HG02798 (cell line): ENCODE data around the gene ENPP3.

Experiments used
- ATAC-seq: cut with Tn5 transposase; IDR thresholded peaks from one replicate; pipeline ENCODE4 v1.9.1; 2021; ENCODE audit warnings: mild to moderate bottlenecking; ENCODE audit not compliant: unreplicated experiment, poor library complexity

The ENPP3 gene

GRCh38 chr6:131641554-131641953 is 4.5 kb downstream of the ENPP3 start:
- ATAC-seq = no peak

GRCh38 chr6:131642565-131642964 is 5.5 kb downstream of the ENPP3 start:
- no peak for ATAC-seq

- ATAC-seq = no peak
Observed at GRCh38 chr6:131642987-131643611, 6.0 kb downstream of the ENPP3 start.

GRCh38 chr6:131643855-131644460 is 6.9 kb downstream of the ENPP3 start:
- no peak for ATAC-seq

GRCh38 chr6:131644921-131645320 is 7.8 kb downstream of the ENPP3 start:
- ATAC-seq = no peak

- ATAC-seq = no peak
Observed at GRCh38 chr6:131645846-131646245, 8.7 kb downstream of the ENPP3 start.

GRCh38 chr6:131646249-131646670 is 9.2 kb downstream of the ENPP3 start:
- no peak for ATAC-seq

GRCh38 chr6:131651782-131652181 is 14.7 kb downstream of the ENPP3 start:
- ATAC-seq = no peak

- no peak for ATAC-seq
Observed at GRCh38 chr6:131652472-131652871, 15.4 kb downstream of the ENPP3 start.

- ATAC-seq = no peak
Observed at GRCh38 chr6:131654326-131654725, 17.2 kb downstream of the ENPP3 start.

- ATAC-seq = no peak
Observed at GRCh38 chr6:131655387-131655786, 18.3 kb downstream of the ENPP3 start.

GRCh38 chr6:131655951-131656350 is 18.8 kb downstream of the ENPP3 start:
- ATAC-seq = no peak

GRCh38 chr6:131656667-131657066 is 19.6 kb downstream of the ENPP3 start:
- ATAC-seq = no peak

GRCh38 chr6:131657222-131657621 is 20.1 kb downstream of the ENPP3 start:
- no peak for ATAC-seq

- no peak for ATAC-seq
Observed at GRCh38 chr6:131657630-131658111, 20.6 kb downstream of the ENPP3 start.

GRCh38 chr6:131658287-131658686 is 21.2 kb downstream of the ENPP3 start:
- no peak for ATAC-seq

- ATAC-seq = no peak
Observed at GRCh38 chr6:131660195-131660594, 23.1 kb downstream of the ENPP3 start.

- ATAC-seq = no peak
Observed at GRCh38 chr6:131663578-131664165, 26.6 kb downstream of the ENPP3 start.

- no peak for ATAC-seq
Observed at GRCh38 chr6:131669891-131670290, 32.8 kb downstream of the ENPP3 start.

- no peak for ATAC-seq
Observed at GRCh38 chr6:131673184-131673583, 36.1 kb downstream of the ENPP3 start.

- ATAC-seq = no peak
Observed at GRCh38 chr6:131678442-131678841, 41.3 kb downstream of the ENPP3 start.

- no peak for ATAC-seq
Observed at GRCh38 chr6:131680868-131681267, 43.8 kb downstream of the ENPP3 start.
